ENCODE data around the gene IP6K2. TPM values are rescaled to one million over a fixed set of nuclear protein-coding genes. Genes with fewer than 3 reads are reported as not detected.

The IP6K2 gene
- total and polyA plus RNA-seq, 10 of the 15 experiments (the other 5 are each of a cell fraction or from before 2014, with no cell fraction given), result 25.8 to 95.9 (median 69.0) TPM

- no peak overlapping the region for H3K27ac ChIP-seq (ENCODE audit: control insufficient read depth, insufficient read depth)
- no peaks in the 10 kb centered on the region for H3K4me1 ChIP-seq (ENCODE audit: control insufficient read depth, insufficient read depth, low read length)
- BruUV-seq (replicated peaks), result no TSS peak
- TF ChIP-seq STAT3 (IDR thresholded peaks at IDR 0.05; ENCODE audit: low read depth, low read length) (no peak), KDM1A (IDR thresholded peaks at IDR 0.05; ENCODE audit: borderline replicate concordance) (no peak), SMARCA5 (IDR thresholded peaks at IDR 0.05) (no peak), NFYB (IDR thresholded peaks at IDR 0.05; ENCODE audit: insufficient read depth, low read depth, low read length) (no peak), POU2F2 (IDR thresholded peaks at IDR 0.05; ENCODE audit: borderline replicate concordance, low read depth, low read length) (no peak), NRF1 (conservative IDR thresholded peaks at IDR 0.05; ENCODE audit: low read depth, low read length) (no peak), ZZZ3 (IDR thresholded peaks at IDR 0.05; ENCODE audit: control insufficient read depth, insufficient read length, low read depth) (no peak)
- in situ Hi-C loops (cut with MboI), result no loop called here
- RAD21 ChIA-PET (ENCODE audit: unreplicated experiment), result interaction anchor here (0.6 kb wide), 1 partner anchor 222 kb away, joined by 3 read pairs; no protein-coding TSS in a partner anchor
- no peak for FAIRE-seq
- peaks cover 50% of the 10 kb centered on the region for H3K79me2 ChIP-seq (ENCODE audit: control insufficient read depth, insufficient read depth, low read length)
- peaks cover 12 to 31% of the 10 kb centered on the region in 2 experiments for H3K36me3 ChIP-seq (ENCODE audit: control insufficient read depth in 2 of 2, insufficient read depth in 2 of 2, low read length in 1 of 2)
- POLR2A ChIA-PET, result interaction anchor here (0.6 kb wide), 1 partner anchor 423 kb away, joined by 3 read pairs; no protein-coding TSS in a partner anchor
- H3K4me3 ChIP-seq, result no peak overlapping the region
- no peak overlapping the region for H3K9ac ChIP-seq (ENCODE audit: control insufficient read depth, insufficient read depth, low read length)
- peaks cover 6% of the 10 kb centered on the region for H4K20me1 ChIP-seq (ENCODE audit: control insufficient read depth, insufficient read depth)
- H3K9me3 ChIP-seq (replicated peaks; ENCODE audit: control insufficient read depth, insufficient read depth, low read length), result no peaks in the 10 kb centered on the region
- intact Hi-C loops (cut with micrococcal nuclease; ENCODE audit: unreplicated experiment), result no loop called here
- 96% methylated on average over 8 of the region's 8 CpGs for WGBS (ENCODE audit: insufficient coverage, insufficient replicate concordance, low lambda C conversion rate, missing lambda C conversion rate)
- ATAC-seq, result no peak
- no peak for DNase-seq (ENCODE audit: low read depth, low spot score)
- no peak overlapping the region for H2AFZ ChIP-seq (ENCODE audit: control insufficient read depth, low read depth, low read length)
- SMC1A ChIA-PET (ENCODE audit: uncharacterized antibody, unreplicated experiment), result no interaction called here
- CTCF ChIA-PET, result interaction anchor here (0.7 to 2.7 kb wide), 2 partner anchors 16 to 41 kb away, joined by 3 to 8 read pairs; no protein-coding TSS in a partner anchor
- H3K4me2 ChIP-seq (ENCODE audit: control insufficient read depth, insufficient read depth), result no peak overlapping the region
- no peaks in the 10 kb centered on the region for H3K27me3 ChIP-seq (replicated peaks in 1 of 2; ENCODE audit: control insufficient read depth in 2 of 2, insufficient read depth in 2 of 2, low read length in 1 of 2)
These were observed 18.1 kb downstream of the IP6K2 start for GRCh38 chr3:48698891-48699290.

- DNase-seq (ENCODE audit: low read depth, low spot score), result no peak
- Histone ChIP-seq H4K20me1 (ENCODE audit: control insufficient read depth, insufficient read depth) (peaks cover 6% of the 10 kb centered on the region), H3K4me2 (ENCODE audit: control insufficient read depth, insufficient read depth) (no peak overlapping the region), H3K4me3 (no peak overlapping the region), H2AFZ (ENCODE audit: control insufficient read depth, low read depth, low read length) (no peak overlapping the region), H3K4me1 (ENCODE audit: control insufficient read depth, insufficient read depth, low read length) (no peaks in the 10 kb centered on the region), H3K79me2 (ENCODE audit: control insufficient read depth, insufficient read depth, low read length) (peaks cover 47% of the 10 kb centered on the region), H3K27ac (ENCODE audit: control insufficient read depth, insufficient read depth) (no peak overlapping the region), H3K9me3 (replicated peaks; ENCODE audit: control insufficient read depth, insufficient read depth, low read length) (no peaks in the 10 kb centered on the region), H3K36me3 (ENCODE audit: control insufficient read depth in 2 of 2, insufficient read depth in 2 of 2, low read length in 1 of 2) (peaks cover 16 to 37% of the 10 kb centered on the region in 2 experiments), H3K27me3 (replicated peaks in 1 of 2; ENCODE audit: control insufficient read depth in 2 of 2, insufficient read depth in 2 of 2, low read length in 1 of 2) (no peaks in the 10 kb centered on the region), H3K9ac (ENCODE audit: control insufficient read depth, insufficient read depth, low read length) (no peak overlapping the region)
- RAD21 ChIA-PET (ENCODE audit: unreplicated experiment), result interaction anchor here (0.7 kb wide), 1 partner anchor 12 kb away, joined by 3 read pairs; no protein-coding TSS in a partner anchor
- intact Hi-C loops (cut with micrococcal nuclease; ENCODE audit: unreplicated experiment), result no loop called here
- no TSS peak for BruUV-seq (replicated peaks)
- SMC1A ChIA-PET (ENCODE audit: uncharacterized antibody, unreplicated experiment), result no interaction called here
- in situ Hi-C loops (cut with MboI), result no loop called here
- no peak for FAIRE-seq
- TF ChIP-seq NBN (IDR thresholded peaks at IDR 0.05) (no peak), MYC (IDR thresholded peaks at IDR 0.05; ENCODE audit: insufficient read depth, insufficient read length, insufficient replicate concordance, low read length, severe bottlenecking) (no peak), SMC3 (IDR thresholded peaks at IDR 0.05; ENCODE audit: borderline replicate concordance, low read length) (no peak), NFYA (IDR thresholded peaks at IDR 0.05; ENCODE audit: borderline replicate concordance, low read depth, low read length) (no peak), CREM (IDR thresholded peaks at IDR 0.05; ENCODE audit: low read depth) (no peak)
- TF ChIP-seq, protein P1, sequence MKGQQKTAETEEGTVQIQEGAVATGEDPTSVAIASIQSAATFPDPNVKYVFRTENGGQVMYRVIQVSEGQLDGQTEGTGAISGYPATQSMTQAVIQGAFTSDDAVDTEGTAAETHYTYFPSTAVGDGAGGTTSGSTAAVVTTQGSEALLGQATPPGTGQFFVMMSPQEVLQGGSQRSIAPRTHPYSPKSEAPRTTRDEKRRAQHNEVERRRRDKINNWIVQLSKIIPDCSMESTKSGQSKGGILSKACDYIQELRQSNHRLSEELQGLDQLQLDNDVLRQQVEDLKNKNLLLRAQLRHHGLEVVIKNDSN (IDR thresholded peaks at IDR 0.05; ENCODE audit: borderline replicate concordance, extremely low read length, insufficient read depth, low read depth, low read length), result no peak
- POLR2A ChIA-PET, result interaction anchor here (0.7 kb wide), 1 partner anchor 1485 kb away, joined by 4 read pairs; no protein-coding TSS in a partner anchor
- CTCF ChIA-PET, result interaction anchor here (0.7 to 2.7 kb wide), 3 partner anchors 42 to 254 kb away, joined by 3 to 8 read pairs (median 3); no protein-coding TSS in a partner anchor
- ATAC-seq, result no peak
- 99% methylated on average over 3 of the region's 3 CpGs for WGBS (ENCODE audit: insufficient coverage, insufficient replicate concordance, low lambda C conversion rate, missing lambda C conversion rate)
These were observed 19.1 kb downstream of the IP6K2 start for GRCh38 chr3:48697952-48698351.

Measured in GM12878 (cell line).